NCI-H446 treated with DMSO at 0.1 percent for 48 hours (cell line): ENCODE measurements around the gene CARS1.
"Not testable (repeated sequence)": the region's sequence is repeated elsewhere in the genome, so short reads cannot be mapped to it uniquely, and the experiment has no call there.

Experiments
- DNase-seq: peaks from one replicate; lab custom pipeline; 2025; lab: John Stamatoyannopoulos, UW

The CARS1 gene

DNA sequence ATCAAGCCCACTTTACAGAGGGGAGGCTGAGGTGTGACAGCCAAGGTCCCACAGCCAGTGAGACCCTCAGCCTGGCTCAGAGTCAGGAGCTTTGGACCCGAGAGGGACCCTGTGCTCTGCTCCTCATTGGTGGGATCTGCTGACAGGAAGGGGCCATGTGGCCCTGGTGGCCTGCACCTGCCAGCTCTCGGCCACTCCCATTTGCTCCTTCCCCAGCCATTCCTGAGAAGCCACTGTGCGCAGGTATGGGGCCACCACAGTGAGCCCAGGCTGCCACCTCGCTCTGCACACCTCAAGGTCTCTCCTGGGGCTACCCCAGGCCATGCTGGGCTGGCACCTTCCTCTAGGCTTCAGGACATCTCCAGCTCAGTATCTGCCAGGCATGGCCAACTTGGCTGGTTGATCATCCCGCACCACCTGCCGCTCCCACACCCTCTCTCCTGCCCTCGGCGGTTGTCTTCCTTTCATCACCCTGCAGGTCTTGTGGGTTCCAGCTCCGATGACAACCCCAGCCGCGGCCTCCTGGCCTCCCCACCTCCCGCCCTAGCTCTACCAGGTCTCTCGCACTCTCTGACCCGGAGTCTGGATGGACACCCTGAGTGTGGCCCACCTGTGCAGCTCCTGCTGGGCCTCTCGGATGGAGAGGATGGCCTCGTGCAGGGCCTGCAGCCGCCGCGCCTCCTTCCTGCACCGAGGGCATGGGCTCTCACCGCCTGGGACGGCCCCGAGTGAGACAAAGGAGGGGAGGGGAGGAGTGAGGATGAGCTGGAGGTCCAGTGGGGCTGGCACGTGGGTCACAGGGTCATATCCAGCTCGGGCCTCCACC lies 32.2 kb upstream of the CARS1 start:
- no peak for DNase-seq

DNA sequence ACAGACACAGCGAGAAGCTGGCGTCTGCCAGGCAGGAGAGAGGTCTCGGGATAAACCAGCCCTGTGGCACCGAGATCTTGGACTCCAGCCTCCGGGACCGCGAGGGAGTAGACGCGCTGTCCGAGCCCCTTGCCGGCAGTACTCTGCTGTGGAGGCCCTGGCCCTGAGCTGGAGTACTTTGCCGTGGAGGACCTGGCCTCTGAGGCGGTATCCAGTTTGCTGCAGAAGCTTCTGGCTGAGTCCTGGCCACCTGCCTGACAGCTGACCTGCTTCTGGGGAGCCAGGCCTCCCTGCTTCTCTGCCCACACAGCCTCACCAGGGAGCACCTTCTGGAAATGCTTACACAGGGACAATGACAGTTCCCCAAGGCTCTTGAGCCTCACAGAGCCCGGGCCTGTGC lies 31.6 kb upstream of the CARS1 start:
- no peak for DNase-seq

DNA sequence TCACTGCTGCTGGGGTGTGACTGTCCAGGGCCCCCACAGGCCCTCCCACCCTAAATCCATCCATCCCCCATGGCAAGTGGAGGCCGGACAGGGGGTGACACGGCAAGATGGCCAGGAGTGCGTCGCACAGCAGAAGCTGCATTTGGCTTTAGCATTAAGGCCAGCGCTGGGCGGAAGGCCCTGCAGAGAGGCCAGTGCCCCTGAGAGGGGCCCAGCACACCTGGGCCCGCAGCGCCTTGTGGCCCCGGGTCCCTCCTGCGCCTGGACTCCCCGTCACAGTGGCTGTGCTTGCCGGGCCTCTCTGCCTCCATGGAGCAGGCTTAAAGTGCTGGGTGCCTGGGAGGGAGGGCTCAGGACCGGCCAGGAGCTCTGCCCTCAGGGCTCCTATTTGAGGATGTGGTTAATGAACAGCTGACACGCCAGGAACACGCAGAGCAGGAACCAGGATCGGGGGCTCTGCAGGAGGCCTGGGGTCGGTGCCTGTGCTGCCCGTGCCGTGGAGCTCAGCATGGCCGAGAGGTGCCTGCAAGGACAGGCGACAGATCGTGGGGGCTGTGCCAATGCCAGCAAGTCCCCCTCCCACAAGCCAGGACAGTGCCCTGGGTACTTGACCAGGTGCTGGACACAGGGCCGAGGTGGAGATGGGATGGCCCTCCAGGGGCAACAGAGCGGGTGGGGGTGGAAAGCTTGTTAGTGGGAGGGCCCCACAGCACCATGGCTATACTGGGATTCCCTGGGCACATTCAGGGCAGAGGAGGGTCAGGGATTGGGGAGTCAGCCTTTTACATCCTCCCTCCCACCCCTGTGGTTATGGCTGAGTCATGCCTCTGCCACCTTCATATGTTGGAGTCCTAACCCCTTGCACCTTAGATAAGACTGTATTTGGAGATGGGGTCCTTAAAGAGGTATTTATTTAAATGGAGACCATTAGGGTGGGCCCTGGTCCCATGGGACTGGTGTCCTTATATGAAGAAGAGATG lies 30.9 kb upstream of the CARS1 start:
- no peak for DNase-seq

DNA sequence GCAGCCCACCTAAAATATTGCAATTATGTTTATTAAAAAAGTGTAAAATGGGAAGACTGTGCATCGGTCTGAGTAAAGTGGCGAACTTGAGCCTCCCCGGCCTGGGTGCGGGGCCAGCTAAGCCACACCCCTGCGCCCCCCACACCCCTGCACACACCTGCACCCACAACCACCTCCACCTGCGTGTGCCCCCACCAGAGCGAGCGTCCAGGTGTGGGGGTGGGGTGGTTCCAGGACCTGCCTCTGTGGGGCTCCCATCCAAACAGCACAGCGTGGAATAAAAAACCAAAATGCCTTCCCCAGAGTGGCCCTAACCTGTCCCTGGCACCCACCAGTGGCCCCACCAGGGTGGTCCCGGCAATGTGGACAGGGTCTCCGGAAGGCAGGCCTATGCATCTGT lies 30.1 kb upstream of the CARS1 start:
- no peak for DNase-seq

DNA sequence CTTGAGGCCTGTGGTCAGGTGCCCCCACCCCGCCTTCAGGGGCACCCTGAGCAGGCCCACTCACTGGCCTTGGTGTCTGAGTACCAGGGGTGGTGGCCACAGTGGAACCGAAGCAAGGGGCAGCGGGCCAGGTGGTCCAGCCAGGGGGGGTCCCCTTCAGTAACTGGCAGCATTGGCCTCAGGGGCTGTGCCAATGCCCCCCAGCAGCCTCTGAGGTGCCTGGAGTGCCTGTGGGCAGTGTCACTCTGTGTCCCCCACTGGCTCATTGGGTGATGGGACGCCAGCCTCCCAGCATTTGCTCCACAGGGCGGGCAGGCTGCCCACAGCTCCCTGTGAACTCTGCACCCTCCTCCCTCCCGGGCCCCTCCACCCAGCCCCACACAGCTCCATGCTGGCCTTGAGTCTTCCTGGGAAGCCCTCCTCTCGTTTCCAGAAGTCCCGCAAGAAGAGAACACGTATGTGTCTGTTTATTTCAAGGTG lies 29.5 kb upstream of the CARS1 start:
- DNase-seq = no peak

DNA sequence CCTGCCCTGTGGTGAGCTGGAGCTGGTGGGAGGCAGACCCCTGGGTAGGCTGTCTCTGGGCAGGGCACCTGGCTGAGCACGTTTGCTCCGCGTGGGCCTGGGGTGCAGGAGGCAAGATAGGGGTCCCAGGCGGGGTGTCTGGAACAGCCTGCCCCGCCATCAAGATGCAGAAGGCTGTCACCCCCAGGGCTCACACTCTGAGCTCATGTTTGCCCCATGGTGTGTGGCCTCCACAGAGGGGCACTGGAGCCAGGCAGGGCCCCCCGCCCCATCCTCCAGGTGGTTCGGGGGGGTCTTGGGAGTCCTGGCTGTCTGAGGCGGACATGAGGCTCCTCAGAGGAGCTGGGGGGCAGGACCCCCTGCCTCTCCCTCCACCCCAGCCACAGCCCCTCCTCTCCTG lies 28.9 kb upstream of the CARS1 start:
- DNase-seq = no peak

DNA sequence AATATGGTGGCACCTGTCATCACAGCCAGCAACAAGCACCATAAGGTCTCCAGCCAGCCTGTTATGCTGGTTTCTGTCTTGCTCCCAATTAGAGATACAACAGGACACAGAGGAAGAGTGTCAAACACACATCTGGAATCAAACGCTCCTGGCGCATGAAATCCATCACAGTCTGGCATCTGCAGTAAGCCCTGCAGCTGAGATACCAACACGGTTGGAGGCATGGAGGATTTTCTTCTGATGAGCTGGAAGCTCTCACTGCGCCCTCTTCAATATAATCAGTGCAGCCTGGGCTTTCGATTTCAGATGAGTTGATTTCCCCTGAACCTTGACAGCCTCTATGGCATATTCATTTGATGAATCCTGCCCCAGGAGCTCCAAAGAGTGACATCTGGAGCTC lies 27.8 kb upstream of the CARS1 start:
- no peak for DNase-seq

DNA sequence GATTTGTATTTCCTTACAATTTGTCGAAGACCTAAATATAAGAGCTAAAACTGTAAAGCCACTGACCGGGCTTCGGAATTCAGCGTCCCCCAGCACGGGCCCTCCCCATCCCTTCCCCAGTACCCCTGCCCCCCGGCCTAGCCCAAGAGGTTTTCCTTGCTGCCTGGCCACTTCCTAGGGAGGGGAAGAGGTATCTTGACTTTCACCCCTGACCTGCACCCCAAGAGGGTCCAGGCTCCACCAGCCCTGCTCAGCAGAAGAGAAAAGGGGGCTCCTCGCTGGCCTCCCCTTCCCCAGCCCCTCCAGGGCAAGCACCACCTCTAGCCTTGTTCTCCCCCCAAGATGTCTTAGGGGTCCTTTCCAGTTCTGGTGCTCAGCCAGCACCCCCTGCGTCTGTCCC lies 26.1 kb upstream of the CARS1 start:
- DNase-seq = no peak

DNA sequence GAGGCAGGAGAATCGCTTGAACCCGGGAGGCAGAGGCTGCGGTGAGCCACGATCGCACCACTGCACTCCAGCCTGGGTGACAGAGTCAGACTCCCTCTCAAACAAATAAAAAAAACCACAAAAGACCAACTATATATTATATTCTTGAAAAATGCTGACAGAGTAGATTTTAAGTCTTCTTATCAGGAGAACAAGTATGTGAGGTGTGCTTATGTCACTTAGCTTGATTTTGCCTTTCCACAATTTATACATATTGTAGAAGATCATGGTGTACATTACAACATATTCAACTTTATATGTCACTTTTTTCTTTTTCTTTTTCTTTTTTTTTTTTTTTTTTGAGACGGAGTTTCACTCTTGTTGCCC lies 24.1 kb upstream of the CARS1 start:
- no peak for DNase-seq

DNA sequence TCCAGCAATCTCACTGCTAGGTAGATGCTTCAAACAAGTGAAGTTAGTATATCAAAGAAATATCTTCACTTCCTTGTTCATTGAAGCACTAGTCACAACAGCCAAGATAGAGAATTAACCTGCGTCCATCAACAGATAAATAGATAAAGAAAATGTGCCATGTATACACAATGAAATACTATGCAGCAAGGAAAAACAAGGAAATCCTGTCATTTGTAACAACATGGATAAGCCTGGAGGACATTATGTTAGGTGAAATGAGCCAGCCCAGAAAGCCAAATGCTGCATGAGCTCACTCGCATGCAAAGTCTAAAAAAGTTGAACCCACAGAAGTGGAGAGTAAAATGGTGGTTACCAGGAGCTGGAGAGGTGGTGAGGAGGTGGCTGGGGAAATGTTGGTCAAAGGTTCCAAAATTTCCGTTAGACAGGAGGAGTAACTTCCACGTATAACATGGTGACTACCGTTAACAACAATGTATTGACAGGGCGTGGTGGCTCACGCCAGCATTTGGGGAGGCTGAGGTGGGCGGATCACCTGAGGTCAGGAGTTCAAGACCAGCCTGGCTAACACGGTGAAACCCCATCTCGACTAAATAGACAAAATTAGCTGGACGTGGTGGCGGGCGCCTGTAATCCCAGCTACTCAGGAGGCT lies 23.6 kb upstream of the CARS1 start:
- no peak for DNase-seq

DNA sequence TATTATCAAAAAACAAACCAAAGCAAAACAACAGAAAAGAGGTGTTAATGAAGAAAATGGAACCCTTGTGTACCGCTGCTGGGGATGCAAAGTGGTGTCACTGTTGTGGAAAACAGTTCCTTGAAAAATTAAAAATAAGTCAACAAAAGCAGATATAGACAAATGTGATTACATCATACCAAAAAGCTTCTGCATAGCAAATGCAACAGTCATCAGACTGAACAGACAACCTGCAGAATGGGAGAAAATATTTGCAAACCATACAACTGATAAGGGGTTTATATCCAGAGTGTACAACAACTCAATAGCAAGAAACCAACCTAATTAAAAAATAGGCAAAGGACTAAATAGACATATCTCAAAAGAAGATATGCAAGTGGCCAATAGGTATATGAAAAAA lies 22.9 kb upstream of the CARS1 start:
- no peak for DNase-seq

DNA sequence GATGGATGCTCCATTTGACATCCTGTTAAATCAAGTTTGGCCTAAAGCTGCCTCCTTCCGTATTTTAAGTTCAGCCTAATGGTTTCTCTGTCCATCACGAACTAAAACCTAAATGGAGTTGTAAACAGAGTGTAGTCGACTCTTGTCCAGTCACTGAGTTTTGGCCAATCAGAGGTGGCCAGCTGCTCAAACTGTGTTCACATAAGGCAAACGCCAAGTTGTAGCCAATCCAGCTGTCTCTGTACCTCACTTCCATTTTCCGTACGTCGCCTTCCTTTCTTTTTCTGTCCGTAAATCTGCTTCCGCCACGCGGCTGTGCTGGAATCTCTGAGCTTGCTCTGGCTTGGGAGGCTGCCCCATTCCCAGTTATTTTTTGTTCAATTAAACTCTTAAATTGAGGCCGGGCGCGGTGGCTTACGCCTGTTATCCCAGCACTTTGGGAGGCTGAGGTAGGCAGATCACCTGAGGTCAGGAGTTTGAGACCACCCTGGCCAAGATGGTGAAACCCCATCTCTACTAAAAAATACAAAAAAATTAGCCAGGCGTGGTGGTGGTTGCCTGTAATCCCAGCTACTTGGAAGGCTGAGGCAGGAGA lies 20.7 kb upstream of the CARS1 start:
- no peak for DNase-seq

DNA sequence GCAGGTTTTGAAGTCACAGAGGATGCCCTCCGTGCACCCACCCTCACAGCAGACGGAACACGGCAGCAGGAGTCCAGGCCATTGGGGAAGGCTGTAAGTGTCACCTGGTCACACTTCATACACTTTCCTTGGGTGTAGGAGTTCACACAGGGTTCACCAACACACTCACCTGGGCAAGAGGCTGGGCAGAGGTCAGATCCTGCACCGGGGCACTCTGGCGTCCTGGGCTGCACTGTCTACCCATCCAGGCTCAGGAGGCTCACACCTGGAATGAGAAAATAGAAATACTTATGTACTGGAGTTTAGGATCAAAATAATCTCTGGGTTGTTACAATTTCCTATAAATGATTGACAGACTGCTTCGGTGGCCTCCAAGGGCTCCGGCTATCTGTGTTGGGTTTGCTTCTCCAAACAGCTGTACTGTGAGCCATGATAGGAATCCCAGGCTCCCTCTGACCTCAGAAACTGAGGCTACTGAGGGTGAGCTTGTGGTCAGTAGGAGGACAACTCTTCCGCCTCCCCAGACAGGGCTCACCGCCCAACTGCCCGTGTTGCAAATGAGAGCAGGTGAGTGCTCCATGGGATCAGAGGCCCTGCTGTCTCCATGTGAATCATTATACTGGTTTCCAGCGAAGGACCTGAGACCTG lies 20.1 kb upstream of the CARS1 start:
- no peak for DNase-seq

DNA sequence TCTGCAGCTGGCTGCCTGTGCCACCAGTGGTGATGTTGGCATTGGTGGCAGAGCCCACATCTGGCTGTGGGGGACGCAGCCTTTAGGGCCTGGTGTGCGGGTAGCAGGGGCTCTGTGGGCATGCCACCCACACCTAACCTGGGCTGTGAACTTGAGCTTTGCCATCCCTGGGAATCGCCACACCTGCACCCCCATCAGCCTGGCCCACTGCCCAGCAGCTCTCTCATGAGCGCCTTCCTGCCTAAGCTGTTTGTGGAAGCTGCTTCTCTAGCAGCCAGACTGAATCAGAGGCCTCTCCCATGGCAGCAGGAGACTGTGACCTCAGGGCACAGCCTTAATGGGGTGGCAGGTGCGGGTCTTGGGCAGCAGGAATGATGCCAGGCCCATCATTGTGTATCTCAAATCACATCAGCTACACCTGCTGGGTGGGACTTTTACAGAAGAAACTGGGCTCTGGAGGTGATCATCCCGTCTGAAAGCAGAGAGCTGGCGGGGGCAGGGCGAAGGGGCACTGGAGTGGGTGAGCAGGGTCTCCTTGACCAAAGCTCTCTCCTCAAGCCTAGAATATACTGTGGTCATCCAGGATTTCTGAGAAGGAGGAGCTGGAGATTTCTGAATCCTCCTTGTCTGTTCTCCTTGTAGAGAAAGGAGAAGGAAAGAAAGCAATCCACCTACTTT lies 17.8 kb upstream of the CARS1 start:
- no peak for DNase-seq

DNA sequence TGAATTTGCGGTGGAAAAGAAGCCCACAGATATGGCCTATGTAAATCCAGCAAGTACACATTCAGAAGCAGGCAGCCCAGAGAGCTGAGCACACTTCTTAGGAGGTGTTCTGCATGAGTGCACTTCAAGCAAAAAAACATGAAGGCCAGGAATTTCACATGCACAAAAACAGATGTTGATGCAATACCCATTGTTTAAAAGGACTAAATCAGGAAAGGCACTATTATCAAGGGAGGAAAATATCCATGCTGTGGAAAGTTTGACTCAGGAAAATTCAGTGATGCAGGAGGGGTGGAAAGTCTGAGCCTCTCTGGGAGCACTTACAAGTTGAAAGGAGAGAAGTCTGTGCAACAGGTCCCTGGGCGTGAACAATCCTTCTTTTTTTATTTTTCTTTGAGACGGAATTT lies 15.8 kb upstream of the CARS1 start:
- no peak for DNase-seq

DNA sequence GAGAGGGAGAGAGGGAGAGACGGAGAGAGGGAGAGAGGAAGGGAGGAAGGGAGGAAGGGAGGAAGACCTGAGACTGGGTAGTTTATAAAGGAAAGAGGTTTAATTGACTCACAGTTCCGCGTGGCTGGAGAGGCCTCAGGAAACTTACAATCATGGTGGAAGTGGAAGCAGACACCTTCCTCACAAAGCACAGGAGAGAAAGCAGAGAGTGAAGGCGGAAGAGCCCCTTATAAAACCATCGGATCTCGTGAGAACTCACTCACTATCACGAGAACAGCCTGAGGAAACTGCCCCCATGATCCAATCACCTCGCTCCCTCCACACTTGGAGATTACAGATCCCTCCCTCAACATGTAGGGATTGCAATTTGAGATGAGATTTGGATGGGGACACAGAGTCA lies 12.2 kb upstream of the CARS1 start:
- DNase-seq = no peak

DNA sequence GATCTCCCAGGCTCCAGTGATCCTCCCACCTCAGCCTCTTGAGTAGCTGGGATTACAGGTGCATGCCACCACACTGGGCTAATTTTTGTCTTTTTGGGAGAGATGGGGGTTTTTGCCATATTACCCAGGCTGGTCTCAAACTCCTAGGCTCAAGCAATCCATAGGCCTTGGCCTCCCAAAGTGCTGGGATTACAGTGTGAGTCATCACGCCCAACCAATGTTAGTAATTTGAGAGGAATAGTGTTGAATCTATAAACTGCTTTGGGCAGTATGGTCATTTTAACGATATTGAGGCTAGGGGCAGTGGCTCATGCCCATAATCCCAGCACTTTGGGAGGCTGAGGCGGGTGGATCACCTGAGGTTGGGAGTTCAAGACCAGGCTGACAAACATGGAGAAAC lies 9.1 kb upstream of the CARS1 start:
- DNase-seq = not testable (repeated sequence)

DNA sequence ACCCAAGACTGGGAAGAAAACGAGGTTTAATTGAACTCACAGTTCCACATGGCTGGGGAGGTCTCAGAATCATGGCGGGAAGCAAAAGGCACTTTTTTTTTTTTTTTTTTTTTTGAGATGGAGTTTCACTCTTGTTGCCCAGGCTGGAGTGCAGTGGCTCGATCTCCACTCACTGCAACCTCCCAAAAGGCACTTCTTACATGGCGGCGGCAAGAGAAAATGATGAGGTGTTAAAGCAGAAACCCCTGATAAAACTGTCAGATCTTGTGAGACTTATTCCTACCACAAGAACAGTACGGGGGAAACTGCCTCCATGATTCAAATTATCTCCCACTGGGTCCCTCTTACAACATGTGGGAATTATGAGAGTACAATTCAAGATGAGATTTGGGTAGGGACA lies 7.5 kb upstream of the CARS1 start:
- DNase-seq = not testable (repeated sequence)

DNA sequence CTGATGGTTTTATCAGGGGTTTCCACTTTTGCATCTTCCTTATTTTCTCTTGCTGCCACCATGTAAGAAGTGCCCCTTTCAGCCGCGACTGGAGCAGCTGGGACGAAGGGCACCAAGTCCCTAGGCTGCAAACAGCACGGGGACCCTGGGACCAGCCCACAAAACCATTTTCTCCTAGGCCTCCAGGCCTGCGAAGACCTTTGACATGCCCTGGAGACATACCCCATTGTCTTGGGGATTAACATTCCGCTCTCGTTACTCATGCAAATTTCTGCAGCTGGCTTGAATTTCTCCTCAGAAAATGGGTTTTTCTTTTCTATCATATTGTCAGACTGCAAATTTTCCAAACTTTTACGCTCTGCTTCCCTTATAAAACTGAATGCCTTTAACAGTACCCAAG lies 6.7 kb upstream of the CARS1 start:
- DNase-seq = not testable (repeated sequence)

DNA sequence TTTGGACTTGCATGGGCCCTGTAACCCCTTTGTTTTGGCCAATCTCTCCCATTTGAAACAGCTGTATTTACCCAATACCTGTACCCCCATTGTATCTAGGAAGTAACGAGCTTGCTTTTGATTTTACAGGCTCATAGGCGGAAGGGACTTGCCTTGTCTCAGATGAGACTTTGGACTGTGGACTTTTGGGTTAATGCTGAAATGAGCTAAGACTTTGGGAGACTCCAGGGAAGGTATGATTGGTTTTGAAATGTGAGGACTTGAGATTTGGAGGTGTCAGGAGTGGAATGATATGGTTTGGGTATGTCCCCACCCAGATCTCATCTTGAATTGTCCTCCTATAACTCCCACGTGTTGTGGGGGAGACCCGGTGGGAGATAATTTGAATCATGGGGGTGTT lies 6.2 kb upstream of the CARS1 start:
- not testable (repeated sequence) for DNase-seq

DNA sequence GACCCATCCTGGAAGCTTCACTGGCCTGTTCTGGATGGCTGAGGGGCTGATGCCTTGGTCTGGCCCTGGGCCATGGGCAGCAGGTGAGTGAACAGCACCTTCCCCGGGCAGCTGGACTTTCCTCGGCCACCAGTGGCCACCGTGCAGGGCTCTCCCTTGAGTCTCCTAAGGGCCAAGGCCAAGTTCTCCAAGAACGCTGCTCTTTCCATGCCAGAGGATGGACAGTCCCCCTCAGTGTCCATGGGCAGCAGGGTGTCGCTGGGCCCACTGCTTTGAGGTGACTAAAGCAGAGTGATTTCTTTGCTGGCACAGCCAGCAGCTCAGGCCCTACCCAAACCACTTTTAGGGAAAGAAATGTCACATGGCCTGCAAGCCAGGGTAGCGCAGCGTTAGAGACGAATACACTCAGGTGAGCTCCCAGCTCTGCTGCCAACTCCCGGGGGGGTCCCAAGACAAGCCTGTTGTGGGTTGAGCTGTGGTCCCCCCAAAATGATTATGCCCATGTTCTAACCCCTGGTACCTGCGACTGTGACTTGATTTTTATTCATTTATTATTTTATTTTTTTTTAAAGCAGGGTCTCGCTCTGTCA lies 3.3 kb upstream of the CARS1 start:
- DNase-seq = no peak
